Measurements from ENCODE around the gene STARD7.
A peak's percentile ranks its signal among the peaks of the same experiment; 100 is the strongest.
"Not testable (repeated sequence)": the region's sequence is repeated elsewhere in the genome, so short reads cannot be mapped to it uniquely, and the experiment has no call there.

Gene STARD7

DNA sequence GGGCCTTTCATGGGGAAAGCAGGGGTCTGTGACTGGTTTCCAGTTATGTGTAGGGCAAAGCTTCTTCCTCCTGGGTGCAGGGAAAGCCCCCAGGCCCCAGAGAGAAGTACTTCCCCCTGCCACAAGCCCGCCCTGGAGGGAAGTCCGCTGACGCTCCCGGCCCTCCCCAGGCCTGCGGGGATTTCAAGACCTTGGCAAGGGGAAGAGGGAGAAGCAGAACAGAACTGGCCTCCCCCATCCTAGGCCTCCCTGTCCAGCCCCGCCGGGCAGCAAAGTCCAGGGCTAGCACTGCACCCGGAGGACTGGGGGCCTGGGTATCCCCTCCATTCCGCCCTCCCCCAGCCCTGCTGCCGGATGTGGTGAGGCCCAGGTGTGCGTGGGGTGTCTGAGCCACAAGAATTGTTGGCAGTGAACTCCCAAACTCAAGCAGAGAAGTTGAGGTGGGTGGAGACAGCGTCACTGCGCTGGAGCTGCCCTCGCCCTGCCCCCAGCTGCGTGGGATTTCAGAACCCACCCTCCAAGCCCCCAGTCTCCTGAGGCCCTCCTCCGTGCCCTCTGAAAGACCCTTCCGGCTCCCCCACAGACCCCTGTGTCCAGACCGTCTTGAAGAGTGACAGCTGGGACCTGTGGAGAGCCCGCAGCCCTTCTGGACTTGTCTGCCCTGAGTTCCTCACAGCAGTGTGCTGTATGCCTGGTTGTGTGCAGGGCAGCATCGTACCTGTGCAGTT is 62.3 kb downstream of the STARD7 start:
- no peak for DNase-seq

DNA sequence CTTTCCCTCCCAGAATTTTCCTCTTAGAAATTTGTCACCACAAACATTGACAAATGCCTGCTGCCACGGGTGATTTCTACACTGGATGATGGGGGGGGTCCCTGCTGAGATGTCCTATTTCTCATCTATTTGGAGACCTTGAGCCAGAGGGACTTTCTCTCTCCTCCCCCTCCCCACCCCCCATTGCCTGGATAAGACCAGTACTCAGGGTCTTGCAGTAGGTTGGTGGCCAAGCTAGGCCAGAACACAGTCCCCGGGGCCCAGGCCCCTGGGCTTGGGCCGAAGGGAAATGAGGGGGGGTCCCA is 62.8 kb downstream of the STARD7 start:
- DNase-seq: no peak

DNA sequence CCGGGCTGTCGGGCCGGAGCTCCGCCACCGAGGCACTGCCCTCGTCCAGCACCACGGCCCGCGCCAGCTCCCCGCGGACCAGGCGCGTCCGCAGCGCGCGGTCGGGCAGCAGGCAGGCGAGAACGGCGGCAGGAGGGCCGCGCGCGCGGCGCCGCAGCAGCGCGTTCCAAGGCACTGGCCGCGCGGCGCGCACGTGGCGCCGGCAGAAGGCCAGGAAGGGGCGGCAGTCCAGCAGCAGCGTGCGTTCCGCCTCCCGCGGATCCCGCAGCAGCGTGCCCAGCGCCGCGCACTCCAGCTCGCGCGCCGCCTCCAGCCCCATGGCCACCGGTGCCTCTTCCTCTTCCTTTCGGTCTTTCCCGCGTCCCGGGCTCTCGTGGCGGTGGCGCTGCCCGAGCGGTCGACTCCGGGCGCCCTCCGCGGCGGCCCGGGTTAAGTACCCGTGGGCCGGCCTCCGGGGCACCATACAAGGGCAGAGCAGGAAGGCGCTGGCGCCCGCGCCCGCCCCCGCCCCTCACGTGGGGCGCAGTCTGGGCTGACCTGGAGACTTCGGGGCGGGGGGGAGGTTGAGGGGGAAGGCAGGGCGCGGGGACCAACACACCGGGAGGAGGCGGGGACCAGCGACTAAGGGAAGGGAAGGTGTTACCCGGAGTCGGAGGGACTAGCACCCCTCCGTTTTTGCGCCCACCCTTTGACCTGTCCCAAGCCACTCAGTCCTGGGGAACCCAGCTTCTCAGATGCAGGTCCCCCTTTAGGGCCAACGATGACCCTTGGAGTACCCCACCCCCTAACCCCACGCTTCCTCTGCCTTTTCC is 63.4 kb downstream of the STARD7 start, which contains the start of gene DUSP2:
TSS of gene DUSP2 (minus strand) at position 405 of the 812 bp plus-strand sequence. CDS start at position 319, 86 bp downstream.
- peak; percentile 83 for DNase-seq

DNA sequence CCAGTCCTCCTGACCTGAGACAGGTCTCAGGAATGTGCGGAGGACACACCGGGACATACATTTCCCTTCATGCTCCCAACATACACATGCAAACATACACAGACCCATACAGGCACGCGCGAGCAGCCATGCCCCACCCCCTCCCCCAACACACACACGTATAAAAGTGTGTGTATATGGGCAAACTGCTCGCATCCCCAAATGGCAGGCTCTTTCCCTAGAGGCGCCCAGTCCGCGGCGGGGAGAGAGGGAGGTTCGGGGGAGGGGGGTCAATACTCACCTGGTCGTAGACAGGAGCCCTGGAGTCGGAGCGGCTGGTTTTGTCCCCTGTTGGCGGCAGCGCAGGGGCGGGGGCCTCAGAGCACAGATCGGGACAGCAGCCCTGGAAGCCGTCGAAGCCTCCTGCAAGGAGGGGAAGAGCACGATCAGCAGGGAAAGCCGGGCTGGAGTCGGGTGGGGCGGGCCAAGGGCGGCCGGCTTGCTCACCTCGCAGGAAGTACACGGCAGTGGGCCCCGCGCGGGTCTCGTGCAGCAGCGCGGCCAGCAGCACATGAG is 64.1 kb downstream of the STARD7 start:
- peak; percentile 75 for DNase-seq

DNA sequence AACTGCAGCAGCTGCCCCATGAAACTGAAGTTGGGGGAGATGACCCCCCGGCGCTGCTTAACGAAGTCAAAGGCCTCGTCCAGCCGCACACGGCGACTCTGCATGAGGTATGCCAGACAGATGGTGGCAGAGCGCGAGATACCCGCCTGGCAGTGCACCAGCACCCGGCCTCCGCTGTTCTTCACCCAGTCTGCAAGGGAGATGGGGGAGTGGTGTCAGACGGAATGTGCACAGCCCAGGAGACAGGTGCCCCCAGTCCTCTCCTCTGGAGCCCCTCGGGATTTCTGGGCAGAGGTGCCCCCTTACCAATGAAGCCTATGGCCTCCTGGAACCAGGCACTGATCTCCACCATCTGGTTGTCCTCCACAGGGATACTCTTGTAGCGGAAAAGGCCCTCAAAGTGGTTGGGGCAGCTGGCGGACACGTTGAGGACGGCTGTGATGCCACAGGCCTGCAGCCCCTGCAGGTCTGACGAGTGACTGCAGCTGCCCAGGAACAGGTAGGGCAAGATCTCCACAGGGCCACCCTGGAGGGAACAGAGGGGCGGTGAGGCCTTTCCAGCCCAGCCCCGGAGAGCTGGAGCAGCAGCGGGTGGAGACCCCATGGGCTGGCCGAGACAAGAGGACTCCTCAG is 64.7 kb downstream of the STARD7 start:
- peak; percentile 66 for DNase-seq

DNA sequence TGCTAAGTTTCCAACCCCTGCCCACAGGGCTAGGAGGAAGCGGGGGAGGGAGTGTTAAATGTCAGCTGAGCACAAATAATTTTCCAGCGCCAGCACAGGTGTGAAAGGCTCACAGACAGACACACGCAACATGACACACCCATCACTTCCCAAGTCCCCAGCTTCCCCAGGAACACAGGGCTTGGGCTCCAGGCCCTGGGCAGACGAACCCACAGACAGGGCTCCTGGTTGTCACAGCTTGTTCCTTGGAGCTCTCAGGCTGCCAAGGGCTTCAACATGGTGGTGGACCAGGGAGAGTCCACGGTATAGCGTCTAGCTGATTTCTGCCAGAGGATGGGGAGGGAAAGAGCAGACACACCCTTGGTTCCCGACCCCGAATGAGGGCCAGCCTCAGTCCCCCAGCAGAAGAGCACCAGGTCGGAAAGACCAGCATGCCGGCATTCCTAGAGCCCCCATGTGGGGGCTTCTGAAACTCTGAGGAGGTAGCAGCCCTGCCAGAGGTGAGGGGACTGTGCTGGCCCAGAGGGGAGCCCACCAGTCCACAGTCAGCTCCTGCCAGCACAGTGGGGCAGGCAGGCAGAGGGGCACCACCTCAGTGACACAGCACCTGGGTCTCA is 65.3 kb downstream of the STARD7 start:
- no peak for DNase-seq

DNA sequence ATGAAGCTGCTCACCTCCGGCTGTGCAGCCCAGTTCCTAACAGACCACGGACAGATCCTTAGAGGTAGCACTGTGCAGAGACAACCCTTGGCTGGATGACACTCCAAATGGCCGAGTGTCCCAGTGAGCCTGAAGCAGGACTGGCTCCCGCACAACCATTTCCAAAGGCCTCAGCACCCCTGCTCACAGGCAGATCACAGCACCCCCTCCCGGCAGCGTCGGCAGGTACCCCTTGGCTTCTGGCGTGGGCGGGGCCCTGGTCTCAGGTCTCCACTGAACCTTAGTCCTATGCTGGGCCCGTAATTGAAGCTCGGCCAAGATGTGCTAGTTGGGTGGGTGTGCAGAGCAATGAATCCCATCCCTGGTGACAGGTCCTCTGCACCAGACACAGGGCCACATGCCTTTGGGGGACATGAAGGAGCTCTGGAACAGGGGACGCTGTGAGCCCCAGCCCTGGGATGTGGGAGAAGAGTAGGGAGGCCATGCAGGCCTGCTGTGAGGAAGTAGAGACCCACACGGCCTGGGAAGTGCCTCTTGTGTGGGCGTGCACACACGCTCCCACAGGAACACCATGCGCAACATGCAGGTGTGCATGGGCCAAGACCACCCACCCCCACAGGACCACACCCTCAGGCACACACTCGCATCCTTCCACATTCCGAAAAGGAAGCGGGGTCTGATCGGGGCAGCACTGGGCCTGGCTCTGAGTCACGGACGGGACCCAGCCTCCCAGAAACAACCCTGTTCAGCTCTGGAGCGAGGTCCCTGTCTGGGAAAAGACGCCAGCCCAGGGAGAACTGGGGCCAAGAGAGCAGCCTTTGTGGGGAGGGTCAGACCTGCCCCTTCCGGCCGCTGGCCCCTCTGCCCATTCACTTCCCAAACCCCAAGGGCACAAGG is 66.2 kb downstream of the STARD7 start:
- no peak for DNase-seq

DNA sequence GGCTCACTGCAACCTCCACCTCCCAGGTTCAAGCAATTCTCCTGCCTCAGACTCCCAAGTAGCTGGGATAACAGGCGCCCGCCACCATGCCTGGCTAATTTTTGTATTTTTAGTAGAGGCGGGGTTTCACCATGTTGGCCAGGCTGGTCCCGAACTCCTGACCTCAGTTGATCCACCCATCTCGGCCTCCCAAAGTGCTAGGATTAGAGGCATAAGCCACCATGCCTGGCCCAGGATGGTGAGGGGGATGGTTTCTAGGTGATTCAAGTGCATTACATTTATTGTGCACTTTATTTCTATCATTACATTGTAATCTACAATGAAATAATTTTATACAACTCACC is 67.0 kb downstream of the STARD7 start:
- DNase-seq: not testable (repeated sequence)

DNA sequence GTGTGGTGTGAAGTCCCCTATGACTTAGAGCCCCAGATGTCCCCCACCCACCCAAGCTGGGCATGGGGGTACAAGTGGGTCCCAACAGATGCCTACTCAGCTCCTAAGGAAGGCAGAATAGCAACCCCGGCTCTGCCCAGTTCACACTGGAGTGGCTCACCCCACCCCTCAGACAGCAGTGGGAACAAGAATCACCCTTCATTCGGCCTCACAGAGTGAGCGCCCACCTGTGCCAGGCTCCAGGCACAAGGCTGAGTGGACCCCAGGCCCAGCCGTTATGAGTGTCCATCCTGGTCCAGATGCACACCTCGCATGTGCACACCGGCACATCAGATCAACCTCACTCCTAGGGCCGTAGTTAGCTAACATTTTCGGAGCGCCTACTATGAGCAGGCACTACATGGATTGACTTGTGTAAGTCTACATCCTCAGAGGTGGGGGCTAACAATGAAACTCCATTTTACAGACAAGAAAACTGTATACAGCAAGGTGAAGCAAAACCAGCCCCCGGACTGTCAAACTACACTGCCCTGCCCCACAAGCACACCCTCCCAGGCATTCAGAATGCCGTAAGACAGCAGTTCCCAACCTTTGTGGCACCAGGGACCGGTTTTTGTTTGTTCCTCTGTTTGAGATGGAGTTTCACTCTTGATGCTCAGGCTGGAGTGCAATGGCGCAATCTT is 67.5 kb downstream of the STARD7 start:
- DNase-seq: no peak

DNA sequence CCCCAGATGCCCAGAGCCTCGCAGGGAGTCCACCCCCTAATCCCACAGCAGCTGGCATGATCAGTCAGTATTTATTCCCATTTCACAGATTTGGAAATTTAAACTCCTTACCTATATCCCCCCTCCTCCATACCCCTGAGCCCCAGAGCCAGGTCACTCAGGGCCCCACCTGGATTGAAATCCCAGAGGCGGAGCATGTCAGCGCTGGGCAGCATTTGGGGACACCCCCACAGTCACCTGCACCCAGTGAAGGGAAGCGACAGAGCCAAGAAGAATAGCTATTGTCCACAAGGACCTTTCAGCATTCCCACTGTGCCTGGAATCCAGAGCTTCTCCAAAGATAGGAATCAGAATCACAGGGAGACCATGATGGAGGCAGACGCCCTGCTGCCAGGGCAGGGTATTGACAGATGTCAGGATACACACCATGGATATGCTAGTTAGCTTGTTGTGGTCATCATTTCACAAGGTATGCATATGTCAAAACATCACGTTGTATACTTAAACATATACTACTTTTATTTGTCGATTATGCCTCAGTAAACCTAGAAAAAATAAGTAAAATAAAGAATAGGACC is 69.4 kb downstream of the STARD7 start:
- no peak for DNase-seq

DNA sequence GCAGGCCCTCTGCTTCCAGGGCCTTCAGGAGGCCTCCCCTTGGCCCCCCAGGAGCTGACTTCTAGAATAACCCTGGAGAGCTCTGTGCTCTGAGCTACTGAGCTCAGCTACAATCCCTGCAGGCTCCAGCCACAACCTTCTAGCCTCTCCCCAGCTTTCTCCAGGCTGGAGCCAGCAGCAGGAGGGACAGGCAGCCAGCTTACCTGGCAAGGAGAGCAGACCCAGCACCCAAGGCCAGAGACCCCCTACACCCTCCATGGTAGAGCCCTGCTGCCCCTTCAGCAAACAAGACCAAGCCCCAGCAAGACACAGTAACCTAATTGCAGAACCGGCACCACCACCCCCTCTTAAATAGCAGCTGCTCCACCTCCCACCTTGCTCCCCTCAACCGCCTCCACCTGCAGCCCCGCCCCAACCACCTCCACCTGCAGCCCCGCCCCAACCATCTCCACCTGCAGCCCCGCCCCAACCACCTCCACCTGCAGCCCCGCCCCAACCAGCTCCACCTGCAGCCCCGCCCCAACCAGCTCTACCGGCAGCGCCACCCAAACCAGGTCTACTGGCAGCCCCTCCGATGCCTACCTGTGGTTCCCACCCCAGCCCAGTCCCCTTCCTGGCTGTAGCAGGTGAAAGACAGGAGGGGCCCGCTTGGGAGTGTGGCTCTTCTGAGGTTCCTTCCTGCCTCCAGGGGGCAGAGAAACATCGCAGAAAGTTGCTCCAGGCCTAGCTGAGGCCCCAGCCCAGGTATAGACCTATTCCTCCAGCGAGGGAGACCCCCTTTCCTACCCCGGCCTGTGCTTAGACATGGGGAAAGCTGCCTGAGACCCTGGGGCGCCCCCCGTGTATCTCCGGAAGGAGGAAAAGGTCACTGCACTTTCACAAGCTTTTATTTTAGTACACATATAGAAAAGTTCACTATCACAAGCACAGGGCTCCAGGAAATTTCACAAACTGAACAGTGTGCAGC is 70.2 kb downstream of the STARD7 start, which contains the start of gene ASTL:
TSS of gene ASTL (minus strand) at position 324 of the 967 bp plus-strand sequence. CDS start at position 258, 66 bp downstream.
- DNase-seq: peak; percentile 91

DNA sequence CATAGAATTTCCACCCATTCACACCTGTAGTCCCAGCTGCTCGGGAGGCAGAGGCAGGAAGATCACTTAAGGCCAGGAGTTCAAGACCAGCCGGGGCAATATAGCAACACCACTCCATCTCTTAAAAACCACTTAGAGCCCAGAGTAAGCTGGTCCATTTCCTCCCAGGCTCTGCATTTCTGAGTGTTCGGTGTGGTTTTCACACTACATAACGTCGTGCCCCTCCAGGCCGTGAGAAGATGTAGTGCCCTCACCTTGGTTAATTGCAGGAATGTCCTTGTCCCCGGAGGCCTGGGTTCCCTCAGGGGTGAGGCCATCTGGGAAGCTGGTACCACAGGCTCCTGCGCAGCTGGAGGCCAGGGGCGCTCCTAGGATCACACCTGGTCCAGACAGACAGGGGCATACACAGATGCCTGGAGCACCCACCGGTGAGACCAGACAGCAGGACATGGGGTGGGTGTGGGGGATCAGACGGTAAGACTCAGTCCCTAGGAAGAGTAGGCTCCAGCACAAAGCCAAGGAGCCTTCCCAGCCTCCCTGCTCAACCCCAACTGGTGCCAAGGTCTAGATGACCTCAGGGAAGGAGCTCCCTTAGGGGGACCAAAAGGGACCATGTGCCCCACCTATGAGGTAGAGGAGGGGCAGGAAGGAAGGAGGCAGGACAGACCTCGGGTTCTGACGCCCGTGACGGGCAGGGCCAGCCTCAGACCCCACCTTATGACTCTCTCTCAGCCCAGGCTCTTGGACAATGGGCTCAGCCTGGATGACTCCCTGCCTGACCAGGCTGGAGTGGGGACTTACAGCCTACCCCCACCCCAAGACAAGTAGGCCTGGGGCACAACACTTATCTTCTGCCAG is 71.1 kb downstream of the STARD7 start:
- no peak for DNase-seq

DNA sequence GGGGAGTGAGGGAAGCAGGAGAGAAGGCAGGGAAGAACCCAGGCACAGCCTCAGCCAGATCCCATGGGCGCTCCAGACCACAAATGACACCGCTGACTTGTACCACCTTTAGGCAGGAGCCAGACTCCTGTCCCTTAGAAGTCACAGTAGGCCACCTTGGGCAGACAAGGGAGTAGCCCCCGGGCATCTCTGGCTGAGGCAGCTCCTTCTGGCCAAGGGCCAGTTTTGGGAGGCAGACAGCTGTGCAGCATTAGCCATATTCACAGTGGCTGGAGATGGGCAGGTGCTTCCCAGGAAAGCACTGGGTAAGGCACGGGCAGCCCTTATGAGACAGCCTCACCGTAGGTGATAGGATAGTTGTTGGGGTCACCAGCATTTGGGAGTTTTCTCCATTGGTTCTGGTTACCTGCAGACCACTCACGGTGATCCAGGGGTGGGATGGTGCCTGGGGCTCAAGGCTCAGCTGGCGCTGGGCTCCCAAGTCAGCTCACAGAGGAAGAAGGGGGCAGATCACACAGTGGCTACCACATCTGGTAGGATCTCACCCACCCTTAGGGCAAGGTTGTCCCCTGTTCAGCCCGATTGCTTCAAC is 72.4 kb downstream of the STARD7 start:
- DNase-seq: peak; percentile 32

DNA sequence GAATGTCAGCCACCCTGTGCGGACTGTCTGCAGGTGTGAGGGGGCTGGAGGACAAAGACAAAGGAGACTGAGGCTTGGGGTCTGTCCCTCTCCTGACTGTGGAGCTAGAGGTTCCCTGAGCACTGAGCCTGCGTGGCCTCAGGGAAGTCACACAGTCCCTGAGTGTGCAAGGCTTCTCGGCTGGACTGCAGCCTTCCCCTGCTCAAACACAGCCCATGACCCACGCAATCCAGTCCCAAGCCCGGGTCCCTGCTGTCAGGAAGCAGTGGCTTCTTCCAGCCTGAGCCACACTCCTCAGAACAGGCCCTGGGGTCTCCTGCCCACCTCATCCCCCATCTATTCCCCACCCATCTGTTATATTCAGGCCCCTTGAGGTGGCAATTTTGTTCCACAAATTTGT is 73.0 kb downstream of the STARD7 start:
- no peak for DNase-seq

DNA sequence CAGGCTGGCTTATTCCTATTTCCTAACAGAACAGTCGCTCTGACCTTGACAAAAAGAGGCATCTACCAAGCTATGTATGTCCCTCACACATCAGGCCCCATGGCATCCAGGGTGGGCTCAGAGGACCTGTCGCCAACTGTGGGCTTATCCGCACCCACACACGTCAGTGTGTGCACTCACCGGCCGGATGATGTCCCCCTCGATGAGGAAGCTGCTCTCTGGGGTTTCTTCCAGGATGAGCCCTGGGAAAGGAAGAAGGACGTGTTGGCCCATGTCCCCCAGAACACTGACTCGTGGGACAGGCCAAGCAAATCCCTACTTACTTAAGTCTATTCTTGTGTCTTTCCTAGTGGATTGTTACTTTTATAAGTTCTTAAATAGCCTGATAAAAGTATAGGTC is 73.5 kb downstream of the STARD7 start:
- DNase-seq: no peak
